Lung microvascular endothelial cell (primary cell): Measurements from ENCODE around the gene PLXNA2. TPM values are rescaled to one million over a fixed set of nuclear protein-coding genes. Genes with fewer than 3 reads are reported as not detected.

ENCODE experiments used
- DNase-seq, 2 donors: peaks; one replicate each; pipeline versions ENCODE4 v3.0.0 to v3.0.0-alpha.2; 2010; ENCODE audit warnings: low read depth in 2 of 2
- total RNA-seq: library from RNA; depleted of rRNA; stranded (reverse); fragments of >200 nt; gene quantifications from 2 replicates; pipeline ENCODE4 v1.2.1, GENCODE V29; 2014

The PLXNA2 gene
- total RNA-seq, 1 donor from 2014 or later, result 46.4 TPM

- peak; percentile 32 to 56 for DNase-seq
Observed at GRCh38 chr1:207981976-207982375, 262.2 kb downstream of the PLXNA2 start.

- DNase-seq, result no peak
Observed at GRCh38 chr1:207978441-207978840, 265.7 kb downstream of the PLXNA2 start.

GRCh38 chr1:207977876-207978275, 266.3 kb downstream of the PLXNA2 start:
- DNase-seq, result no peak

- DNase-seq, result no peak
Observed at GRCh38 chr1:207973898-207974568, 270.2 kb downstream of the PLXNA2 start.

GRCh38 chr1:207972337-207972736, 271.8 kb downstream of the PLXNA2 start:
- no peak for DNase-seq
